NCI-H1048 (cell line): ENCODE measurements around the gene SCFD2.

ENCODE experiments used
- DNase-seq: peaks from one replicate; lab custom pipeline; 2025; lab: John Stamatoyannopoulos, UW

The SCFD2 gene

DNA sequence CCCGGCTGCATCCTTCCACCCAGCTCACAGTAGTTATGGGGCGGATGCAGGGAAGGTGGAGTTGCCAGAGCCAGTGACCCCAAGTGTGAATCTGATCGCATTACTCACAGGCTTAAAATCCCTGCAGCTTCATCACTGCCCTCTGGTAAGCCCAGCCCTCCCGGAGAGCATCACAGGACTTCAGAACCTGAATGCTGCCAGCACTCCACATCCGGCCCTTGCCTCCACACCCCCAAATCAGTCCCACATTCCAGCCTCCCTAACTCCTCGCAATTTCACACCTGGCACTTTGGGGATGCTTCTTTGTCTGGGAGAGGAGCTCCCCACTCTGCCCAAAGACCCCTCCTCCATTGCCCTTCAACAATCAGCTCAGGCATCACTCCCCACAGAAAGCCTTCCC lies 488.2 kb downstream of the SCFD2 start:
- no peak for DNase-seq

DNA sequence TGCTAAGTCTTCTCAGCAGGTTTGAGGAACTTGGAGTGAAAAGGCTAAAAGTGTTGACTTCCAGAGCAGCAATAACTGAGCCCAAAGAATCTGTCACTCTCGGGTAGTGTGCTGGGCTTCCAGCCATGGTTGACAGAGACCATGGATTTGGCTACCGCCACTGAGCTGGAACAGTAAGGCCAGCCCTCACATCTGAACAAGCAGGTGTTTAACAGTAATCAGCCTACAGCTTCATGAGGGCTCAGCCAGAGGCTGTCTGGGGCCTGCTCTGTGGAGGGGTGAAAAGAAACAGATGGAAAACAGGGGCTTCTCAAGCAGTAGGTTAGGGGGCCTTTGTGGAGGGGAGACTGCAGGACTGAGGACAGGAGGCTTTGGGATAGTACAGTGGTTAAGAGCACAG lies 488.8 kb downstream of the SCFD2 start:
- no peak for DNase-seq

DNA sequence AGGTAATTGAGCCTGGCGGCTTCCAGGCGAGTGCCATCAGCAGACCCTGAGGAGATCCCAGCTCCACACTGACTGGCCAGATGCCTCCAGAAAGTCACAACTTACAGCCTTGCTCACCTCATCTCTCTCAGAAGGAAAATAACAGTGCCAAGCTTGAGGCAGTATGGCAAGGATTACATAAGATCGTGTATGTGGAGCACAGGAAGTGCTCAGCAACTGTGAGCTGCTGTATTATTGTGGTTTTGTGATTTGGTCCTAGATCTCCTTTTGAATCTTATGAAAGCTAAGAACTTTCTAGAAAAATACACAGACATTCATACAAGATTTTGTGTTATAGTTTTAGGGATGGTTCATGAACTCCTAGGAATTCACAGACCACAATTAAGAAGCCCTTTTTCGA lies 489.8 kb downstream of the SCFD2 start:
- DNase-seq, result no peak

DNA sequence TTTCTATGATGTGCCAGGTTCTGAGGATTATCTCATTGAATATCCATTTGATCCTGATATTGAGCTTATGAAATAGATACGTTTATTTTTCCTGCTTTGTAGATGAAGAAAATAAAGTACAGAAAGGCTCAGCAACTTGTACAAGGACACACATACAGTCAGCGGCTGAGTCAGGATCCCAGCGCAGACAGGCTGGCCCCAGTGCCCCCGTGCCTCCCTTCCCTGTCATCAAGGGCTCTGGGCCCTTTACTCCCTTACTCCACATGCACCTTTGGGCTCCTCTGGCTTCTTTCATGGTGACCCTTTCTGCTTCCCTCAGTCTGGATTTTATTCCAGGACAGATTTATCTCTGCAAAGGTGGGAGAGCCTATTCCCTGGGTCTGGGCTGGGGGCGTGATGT lies 490.9 kb downstream of the SCFD2 start:
- no peak for DNase-seq

DNA sequence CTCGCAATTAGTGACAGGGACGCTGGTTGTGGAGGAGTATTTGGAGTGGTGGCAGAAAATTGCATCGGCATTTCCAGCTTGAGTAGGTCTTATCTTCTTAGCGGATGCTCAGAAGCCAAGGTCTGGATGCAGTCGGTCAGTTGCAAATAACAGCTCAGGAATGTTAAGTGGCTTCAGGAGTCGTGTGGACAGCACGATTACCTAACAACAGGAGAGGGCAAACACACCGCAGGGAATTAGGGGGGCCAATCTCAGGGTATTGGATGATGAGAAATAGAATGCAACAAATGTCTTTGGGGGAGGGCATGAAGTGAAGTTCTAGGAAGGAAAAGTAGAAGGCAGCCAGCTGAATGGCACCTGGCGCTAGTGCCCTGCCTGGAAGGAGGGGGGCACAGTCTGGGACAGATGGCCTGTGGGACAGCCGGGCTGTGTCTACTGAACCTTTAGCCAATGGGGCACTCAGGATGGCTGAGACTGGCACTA lies 492.0 kb downstream of the SCFD2 start:
- no peak for DNase-seq

DNA sequence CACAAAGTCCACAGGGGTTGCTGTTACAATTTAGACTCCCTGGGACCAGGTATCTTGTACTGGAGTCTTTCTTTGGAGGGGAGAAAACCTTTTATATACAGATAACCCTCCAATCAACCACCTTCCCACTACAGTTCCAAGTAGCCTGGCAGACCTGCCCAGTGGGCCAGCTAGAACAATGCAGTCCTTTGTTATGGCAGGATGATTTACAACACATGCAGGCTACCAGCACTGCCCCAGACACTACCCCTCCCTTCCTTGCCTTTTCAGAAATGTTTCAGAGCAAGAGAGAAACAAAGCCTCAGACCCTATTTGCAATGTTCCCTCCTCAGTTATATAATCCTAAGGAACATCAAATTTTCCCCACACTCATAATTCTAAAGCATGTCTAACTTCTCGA lies 492.7 kb downstream of the SCFD2 start:
- DNase-seq, result no peak

DNA sequence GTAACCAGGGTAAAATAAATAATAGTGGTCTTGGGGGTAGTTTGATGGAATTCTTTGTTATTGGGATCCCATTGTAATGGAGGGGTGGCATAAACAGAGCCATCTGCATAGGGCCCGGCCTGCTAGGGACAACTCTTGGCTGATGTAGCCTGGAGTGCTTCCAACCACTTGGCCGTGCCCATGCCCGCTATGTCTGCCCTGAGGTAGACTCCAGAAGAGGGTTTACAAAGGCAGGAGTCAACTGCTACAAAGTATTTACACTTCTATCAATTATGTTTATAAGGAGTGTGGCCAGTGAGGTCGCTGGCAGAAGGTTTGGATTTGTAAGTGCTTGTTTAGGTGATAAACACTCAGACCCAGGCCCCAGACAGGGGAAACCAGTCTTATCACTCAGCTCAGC lies 495.6 kb downstream of the SCFD2 start:
- no peak for DNase-seq

DNA sequence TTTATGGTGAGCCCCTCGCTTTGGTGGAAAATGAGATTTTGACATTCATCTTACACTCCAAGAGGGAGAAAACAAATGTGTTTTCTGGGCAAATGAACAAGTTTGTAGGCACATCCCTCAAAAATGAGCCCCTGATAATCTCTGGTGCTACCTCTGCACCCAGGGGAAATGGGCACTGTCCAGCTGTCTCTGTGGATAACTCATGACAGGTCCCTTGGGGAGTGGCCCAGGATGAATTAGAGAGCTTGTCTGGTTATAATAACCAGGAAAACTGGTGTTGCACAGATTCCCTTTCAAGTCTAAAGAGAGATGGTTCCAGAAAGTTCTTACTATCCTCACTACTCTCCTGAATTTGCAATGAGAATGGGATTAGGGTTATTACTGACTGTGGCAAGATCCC lies 496.2 kb downstream of the SCFD2 start:
- DNase-seq, result no peak

DNA sequence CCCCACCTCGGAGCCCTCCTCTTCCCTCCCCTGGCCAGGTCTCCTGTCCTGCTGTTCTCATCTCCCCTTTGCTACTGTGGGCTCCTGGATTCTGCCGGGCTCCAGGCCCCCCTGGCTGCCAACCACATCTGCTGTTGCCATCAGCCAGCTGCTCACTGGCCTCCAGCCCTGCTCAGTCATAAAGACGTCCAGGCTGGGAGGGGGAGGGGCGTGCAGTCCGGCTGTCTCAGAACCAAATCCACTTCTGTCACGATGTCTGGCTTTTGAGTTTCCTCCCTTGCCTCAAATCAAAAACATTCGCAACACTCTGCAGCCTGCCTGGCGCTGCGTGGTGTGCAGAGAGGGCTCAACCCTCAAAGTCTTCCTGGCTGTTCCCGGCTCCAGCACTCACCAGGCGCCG lies 496.7 kb downstream of the SCFD2 start:
- DNase-seq, result no peak

DNA sequence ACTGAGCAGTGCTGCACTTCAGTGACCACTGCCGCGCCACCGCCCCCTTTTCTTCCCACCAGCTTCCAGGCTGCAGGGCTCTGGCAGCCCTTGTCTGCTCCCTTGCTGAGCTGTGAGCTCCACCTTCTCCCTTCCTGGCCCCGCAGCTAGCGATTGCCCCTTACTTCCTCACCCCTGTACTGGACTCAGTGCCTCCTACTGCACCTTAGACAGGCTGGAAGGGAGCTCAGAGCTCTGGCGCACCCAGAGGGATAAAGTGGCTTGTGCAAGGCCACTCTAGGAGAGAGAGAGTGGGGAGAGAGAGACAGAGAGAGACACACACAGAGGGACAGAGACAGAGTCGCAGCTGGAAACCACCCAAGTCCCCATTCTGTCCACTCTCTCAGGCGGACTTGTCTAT lies 497.7 kb downstream of the SCFD2 start:
- DNase-seq, result no peak

DNA sequence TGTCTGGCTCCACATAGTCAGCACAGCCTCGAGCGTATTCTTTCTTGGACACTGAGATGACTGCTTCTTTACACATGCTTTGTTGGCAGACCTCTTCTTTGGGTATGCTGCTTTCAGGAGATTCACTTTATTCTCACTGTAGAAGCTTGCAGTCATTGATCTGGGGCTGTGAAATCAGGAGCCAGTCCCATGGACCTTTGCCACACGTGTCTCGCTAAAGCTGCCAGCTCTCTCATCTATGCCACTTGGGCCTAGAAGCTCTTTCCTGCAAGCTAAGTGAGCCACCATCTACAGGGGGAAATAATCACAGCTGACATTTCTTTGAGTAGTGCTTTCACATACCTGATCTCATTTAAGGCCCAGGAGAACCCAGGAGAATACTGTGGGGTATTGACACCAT lies 498.7 kb downstream of the SCFD2 start:
- DNase-seq, result no peak

DNA sequence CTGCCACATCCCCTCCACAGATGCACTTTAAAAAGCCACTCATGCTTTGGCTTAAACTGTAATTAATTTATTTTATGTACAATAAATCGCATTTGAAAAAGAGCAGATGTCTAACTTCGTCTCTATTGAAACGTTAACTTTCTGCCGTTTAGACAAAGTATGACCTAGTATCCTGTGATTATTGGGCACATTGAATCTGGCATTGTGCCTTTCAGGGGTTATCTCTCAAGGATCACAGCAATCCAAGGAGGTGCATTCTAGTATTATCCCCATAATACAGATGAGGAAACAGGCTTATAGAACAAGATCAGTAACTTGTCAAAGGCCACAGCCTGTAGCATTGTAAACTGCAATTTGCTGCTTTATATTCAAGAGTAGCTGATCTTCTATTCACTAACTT lies 499.1 kb downstream of the SCFD2 start:
- no peak for DNase-seq

DNA sequence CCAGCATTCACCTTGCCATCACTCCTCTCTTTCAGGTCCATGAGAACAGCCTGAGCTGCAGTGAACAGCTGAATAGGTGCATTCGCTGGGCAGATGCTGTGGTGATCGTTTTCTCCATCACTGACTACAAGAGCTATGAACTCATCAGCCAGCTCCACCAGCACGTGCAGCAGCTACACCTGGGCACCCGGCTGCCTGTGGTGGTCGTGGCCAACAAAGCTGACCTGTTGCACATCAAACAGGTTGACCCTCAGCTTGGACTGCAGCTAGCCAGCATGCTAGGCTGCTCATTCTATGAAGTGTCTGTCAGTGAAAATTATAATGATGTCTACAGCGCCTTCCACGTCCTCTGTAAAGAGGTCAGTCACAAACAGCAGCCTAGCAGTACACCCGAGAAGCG lies 500.6 kb downstream of the SCFD2 start:
- DNase-seq, result no peak

DNA sequence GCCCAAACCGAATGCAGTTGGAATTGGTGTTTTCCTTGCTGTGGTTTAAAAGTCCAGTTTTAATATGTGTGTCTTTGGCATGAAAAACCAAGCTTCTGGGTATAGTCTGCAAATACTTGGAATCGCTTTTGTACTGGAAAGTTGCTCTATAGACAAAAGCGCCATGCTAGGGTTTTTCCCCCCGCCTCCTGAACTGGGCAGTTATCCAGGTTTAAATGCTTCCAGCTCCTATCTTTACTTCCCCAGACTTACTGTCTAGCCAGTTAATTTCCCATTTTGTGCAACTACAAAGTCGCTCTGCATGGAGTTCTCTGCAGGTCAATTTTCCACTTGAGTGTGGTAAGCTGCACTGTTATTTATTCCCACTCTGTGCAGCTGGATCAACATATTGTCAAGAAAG lies 501.1 kb downstream of the SCFD2 start:
- no peak for DNase-seq

DNA sequence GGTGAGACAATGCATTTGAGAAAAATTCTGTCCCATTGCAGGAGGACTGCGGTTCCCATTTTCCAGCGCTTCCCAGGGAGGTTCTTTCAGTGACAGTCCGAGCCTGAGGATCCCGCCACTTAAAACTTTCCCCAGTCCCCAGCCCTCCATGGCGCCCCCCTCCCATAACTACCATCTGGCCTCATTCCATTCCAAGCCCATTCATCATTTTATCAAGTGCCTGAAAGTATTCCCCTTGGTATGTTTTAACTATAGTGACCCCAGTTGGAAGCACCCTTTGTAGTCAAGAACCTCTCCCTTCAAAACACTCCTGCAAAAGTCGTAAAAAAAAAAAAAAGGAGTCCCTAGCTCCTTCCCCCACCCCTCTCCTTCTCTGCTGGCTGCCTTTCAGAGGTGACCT lies 502.5 kb downstream of the SCFD2 start:
- no peak for DNase-seq

DNA sequence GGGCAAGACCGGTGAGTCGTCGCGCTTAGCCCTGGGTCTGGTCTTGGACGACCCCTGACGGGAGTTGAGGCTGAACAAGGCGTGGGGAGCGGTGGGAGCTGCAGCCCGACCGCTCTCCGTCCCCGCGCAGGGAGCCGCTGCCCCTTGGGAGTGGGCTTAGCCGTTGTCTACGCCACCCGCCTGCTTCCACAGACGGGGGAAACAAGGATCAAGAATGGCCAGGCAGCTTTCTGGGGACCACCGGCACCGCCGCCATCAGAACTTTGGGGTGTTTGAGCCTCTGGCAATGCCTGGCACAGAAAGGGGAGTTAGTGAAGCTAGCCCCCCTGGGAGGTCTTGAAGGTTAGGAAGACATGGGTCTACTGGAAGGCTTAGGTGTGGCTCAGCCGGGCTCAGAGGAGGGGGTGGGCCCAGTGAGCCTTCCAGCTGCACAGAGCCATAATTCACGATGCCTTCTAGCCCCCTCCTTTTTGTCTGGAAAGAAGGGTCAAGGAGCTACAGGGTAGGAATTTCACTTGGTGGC lies 503.2 kb downstream of the SCFD2 start:
- DNase-seq, result no peak

DNA sequence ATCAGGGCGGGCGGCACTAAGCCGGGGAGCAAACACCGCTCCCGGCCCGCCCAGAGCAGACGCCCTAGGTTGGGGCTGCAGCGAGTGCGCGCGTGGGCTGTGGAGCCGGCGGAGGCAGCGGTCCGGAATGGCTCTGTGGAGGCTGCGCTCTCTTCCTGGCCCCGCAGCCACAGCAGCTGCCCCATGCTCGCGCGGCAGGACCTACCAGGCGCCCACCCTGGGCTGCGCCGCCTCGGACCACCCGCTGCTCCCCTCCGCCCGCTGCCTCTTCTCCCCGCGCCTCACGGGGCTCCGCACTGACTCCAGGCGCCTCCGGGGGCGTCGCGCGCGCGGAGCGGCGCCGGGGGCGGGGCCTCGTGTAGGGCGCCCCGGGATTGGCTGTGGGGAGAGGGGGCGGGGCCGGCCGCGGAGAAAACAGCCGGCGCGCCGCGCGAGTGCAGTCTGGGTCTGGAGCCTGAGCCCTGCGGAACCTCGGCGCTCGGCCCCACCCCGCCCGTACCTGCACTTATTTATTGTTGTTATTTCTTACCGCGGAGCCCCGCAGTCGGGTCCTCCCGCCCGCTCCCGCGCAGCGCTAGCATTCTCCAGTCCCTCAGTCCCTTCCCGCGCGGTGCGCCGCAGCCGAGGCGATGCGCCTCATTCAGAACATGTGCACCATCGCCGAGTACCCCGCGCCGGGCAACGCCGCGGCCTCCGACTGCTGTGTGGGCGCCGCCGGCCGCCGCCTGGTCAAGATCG lies 503.8 kb downstream of the SCFD2 start, which contains the start of gene RASL11B:
Gene RASL11B, plus strand, starts transcription at position 439 of the 738 bp plus-strand sequence. Its CDS starts 191 bp downstream, at position 630.
- DNase-seq, result peak; percentile 70

DNA sequence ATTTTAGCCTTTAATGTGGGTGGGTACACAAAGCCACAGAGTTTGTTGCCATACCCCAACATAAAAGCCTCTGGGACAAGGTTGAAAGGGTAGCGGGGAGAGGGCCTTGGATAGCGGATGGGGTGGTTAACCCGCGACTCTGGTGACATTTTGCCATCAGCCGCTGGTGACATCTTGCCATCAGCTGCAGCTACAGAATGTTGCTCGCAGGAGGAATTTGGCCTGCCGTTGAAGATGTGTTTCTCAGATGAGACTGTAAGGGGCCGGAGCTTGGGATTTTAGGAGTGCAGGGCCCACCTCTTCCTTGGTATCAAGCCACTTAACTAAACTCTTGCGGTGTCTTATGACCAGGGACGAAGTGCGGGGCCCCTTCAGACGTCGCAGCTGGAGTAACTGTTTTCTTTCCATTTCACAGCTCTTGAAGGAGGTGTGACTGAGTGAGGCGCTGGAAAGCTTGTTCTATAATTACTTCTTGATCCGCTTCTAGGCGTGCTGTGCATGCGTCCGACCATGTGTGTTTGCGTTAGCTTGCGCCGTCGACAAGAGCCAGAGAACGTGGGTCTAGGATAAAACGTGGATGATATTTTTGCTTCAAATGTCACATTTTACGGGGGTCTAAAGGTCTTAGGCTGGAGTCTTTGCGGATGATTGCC lies 504.6 kb downstream of the SCFD2 start:
- no peak for DNase-seq

DNA sequence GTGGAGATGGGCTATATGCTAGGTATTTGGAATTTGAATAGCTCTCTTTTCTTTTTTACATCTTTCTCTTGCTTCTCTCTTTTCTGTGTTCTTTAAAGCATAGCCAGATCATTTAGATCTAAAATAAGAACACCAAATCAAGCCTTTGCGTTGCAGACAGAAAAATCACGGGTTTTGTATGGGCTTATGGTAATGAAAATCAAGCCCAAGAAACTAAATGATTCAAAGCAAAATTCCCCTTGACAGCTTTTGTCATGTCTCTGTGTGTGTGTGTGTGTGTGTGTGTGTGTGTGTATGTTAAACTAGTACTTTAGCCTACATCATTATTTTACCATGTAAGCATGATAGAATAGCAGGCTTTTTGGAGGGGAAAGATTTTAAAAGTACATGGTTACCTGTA lies 505.5 kb downstream of the SCFD2 start:
- no peak for DNase-seq

DNA sequence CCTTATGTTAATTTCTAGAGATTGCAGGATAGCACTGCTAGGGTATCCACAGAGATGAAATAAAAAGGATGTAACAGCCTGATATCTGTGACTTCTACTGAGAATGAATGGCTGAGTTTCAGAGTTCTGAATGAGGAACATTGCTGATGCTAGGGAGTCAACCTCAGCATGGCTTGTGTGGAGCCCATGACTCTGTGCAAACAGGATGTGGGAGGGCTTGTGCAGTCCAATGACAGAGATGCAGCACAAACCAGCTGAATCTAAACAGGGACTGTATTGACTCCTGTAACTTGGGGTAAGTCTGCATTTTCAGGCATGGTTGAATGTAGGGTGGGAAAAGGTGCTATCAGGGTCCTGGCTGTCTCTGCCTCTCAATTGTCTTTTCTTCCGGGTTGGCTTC lies 509.1 kb downstream of the SCFD2 start:
- no peak for DNase-seq

DNA sequence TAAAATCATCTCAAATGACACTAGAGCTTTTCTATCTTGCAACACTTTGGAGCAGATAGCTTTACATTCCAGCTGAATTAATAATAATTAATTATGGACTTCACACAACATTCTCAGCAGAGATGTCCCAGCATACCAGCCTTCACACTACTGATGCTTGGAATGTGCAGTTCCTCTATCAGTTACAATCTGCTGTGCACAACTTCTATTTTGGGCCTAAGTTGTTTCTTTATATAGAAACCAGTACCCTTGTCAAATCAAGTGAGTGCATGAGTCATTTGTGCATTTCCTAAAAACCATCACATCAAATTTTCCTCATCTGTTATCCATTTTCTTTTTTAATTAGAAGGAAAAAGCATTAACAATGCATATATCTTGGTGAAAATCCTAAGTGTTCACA lies 512.5 kb downstream of the SCFD2 start:
- no peak for DNase-seq

DNA sequence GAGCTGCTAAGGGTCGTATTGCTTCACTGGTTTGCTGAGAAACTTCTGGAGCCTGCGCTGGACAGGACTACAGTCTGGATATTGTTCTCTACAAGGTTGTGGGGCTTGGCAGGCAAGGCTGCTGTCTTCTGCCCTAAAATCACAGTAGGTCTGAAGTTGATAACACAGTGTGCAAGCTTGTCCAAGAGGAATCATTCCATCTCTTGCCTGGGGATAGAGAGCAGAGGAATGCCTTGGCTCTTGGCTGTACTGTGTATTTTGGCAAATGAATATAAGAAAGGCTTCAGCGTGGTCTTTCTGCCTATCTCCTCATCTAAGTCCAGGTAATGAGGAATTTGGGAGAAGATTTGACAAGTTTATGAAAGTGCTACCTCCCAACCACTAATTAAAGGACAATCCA lies 513.1 kb downstream of the SCFD2 start:
- no peak for DNase-seq

DNA sequence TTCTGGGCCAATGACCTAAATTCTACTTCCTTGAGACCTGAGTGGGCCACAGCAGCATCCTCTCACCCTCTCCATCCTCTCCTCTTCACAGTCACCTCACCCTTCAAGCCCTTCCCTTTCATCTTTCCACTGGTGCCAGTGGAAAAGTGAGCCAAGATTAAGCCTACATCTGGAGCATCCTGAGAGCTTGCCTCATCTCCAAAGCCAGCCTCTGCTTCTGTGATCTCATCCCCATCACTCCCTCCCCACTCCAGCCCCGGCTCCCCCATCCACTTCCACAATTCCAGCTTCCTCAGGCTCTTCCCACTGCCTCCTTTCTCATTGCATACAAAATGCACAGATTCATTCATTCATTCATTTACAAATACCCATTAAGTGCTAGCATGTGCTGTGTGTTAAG lies 513.8 kb downstream of the SCFD2 start:
- DNase-seq, result no peak
